HG02973 (cell line): ENCODE measurements around the gene CCAR1.
"Not testable (repeated sequence)": the region's sequence is repeated elsewhere in the genome, so short reads cannot be mapped to it uniquely, and the experiment has no call there.

Experiments
- ATAC-seq: cut with Tn5 transposase; IDR thresholded peaks from one replicate; pipeline ENCODE4 v1.9.1; 2021; ENCODE audit warnings: moderate library complexity; ENCODE audit not compliant: unreplicated experiment

Gene CCAR1

DNA sequence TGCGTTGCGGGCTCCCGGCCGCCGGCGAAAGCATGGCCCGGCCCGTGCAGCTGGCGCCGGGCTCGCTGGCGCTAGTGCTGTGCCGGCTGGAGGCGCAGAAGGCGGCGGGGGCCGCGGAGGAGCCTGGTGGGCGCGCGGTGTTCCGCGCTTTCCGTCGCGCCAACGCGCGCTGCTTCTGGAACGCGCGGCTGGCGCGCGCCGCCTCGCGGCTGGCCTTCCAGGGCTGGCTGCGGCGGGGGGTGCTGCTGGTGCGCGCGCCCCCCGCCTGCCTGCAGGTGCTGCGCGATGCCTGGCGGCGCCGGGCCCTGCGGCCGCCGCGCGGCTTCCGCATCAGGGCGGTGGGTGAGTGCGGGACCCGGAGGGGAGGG, 106.5 kb downstream of the CCAR1 start:
- not testable (repeated sequence) for ATAC-seq

DNA sequence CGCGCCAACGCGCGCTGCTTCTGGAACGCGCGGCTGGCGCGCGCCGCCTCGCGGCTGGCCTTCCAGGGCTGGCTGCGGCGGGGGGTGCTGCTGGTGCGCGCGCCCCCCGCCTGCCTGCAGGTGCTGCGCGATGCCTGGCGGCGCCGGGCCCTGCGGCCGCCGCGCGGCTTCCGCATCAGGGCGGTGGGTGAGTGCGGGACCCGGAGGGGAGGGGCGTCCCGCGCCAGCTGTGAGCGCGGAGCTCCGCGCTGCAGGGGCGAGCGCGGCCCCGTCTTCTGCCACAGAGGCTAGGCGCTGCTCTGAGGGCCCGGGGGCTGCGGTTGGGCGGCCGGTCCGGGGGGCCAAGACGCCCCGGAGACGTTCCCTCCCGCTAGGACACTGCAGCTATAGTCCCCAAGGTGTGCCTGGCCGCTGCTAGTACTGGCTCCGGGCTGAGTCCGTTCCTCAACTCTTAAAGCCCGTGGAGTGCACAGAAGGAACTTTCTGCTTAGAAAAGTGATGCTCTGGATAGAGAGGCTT, 107.1 kb downstream of the CCAR1 start:
- ATAC-seq = not testable (repeated sequence)

DNA sequence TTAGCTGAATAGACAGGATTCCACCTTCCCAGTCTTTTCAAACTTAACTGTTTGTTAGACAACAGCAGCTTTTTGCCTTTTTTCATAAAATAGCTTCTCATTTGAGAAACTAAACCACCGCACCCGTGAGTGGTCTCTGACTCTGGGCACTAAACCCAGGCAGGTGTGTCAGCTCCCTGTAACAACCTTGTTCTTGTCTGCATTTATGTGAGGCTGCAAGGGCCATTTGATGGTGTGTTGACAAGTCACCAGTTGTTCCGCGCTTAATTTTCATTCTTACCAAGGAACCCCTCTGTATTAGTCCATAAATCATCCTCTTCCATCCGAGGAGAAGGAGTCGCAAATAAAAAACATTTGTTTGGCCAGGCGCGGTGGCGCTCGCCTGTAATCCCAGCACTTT, 107.8 kb downstream of the CCAR1 start:
- no peak for ATAC-seq

DNA sequence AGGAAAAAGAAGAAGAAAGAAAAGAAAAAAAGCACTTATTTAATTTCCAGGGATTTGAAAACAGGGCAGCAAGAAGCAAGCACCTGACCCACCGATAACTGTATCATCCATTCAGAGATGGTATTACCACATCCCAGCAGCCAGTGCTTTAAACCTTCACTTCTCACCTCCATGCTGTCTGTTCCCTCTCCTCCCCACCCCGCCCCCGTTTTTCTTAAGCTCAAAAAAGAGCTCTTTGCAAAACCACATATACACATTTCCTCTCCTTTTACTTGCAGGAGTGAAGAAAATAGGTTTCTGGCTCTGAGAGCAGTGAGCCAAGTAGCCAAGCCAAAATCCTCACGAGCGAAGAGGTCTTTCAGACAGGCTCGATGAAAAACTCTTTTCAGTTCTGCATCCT, 108.5 kb downstream of the CCAR1 start:
- ATAC-seq = no peak

DNA sequence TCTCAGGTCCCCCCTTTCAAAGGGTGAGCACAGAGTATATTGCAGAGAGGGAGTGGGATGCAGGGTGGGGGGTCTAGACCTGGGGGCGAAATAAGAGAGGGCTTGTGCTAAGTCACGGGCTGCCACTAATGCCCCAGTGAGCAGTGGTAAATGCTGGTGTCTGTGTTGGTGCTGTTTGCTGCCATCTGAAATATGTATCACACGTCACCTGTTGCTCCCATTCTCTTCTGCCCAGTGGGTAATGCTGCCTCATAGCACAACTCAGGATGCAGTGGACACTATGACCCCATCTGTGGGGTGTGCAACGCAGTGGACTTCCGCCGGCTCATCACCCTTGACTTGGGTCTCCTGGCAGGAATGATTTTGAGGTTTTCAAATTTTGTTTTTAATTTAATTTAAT, 108.9 kb downstream of the CCAR1 start:
- ATAC-seq = no peak

DNA sequence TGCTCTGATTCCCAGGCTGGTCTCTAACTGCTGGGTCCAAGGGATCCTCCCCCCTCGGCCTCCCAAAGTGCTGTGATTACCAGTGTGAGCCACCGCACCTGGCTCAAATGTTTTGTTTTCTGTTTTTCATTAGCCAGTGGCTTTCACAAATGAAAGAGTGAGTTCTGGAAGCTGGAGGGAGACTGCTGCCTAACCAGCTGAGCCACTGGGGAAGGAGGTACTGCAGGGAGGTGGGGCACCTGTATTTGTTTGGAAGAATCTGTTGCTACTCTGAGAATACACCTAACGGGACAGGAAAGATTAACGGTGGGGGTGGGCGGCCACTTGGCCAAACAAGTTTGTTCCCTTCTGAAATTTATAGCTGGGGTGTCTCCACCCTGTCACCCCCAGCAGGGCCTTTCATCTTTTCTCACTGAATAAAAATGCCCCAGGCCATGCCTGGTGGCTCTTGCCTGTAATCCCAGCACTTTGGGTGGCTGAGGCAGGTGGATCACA, 111.0 kb downstream of the CCAR1 start:
- no peak for ATAC-seq

DNA sequence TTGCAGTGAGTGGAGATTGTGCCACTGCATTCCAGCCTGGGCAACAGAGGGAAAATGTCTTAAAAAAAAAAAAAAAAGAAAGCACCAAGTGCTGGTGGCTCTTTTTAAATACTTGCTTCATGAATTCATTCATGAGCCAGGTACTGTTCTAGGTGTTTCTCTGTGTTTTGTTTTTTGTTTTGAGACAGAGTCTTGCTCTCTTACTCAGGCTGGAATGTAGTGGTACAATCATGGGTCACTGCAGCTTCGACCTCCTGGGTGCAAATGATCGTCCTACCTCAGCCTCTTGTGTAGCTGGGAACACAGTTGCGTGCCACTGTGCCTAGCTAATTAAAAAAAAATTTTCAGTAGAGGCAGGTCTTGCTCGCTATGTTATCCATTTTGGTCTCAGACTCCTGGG, 111.6 kb downstream of the CCAR1 start:
- no peak for ATAC-seq

DNA sequence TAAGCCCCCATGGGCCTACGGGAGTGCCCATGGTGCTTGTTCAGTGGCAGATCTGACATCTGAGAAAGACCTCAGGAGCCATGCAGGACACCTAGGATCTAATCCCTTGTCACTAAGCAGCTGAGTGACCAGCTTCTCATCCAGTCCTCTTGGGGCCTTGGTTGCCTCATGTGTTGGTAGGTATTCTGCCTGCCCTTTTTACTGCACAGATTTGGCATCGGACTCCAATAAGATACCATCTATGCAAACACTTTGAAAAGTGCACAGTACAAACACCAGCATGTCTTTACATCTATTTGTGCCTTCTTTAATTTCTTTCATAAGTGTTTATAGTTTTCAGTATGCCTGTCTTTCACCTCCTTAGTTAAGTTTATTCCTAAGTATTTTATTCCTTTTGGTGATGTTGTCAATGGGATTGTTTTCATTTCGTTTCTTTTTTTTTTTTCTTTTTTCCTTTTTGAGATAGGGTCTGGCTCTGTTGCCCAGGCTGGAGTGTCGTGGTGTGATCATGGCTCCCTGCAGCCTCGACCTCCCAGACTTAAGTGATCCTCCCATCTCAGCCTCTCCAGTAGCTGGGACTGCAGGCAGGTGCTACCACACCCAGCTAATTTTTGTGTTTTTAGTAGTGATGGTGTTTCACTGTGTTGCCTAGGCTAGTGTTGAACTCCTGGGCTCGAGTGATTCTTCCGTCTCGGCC, 116.7 kb downstream of the CCAR1 start:
- ATAC-seq = no peak

DNA sequence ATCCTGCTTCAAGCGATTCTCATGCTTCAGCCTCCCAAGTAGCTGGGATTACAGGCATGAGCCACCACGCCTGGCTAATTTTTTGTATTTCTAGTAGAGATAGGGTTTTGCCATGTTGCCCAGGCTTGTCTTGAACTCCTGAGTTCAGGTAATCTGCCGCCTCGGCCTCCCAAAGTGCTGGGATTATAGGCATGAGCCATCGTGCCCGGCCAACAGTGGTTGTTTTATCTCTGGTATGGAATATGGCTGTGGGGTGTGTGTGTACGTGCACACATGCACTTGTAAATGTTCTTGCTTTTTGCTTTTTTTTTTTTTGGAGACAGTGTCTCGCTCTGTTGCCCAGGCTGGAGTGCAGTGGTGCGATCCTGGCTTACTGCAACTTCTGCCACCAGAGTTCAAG, 119.6 kb downstream of the CCAR1 start:
- ATAC-seq = not testable (repeated sequence)
